Effector memory CD8-positive, alpha-beta T cell (primary cell): ENCODE data around the gene RSKR.

Experiments
- ATAC-seq: fragments of 150-1000 bp; cut with Tn5 transposase; replicated peaks from 2 replicates; pipeline ENCODE4 v1.10.0; 2021; ENCODE audit warnings: mild to moderate bottlenecking, moderate library complexity
- DNase-seq, 3 experiments: peaks; one replicate each; pipeline ENCODE4 v3.0.0; 2021
- H3K27ac Mint-ChIP-seq, 2 donors: one replicate each; pipeline ENCODE4 v1.8.0; 2022; ENCODE audit warnings: mild to moderate bottlenecking in 2 of 2, mixed read lengths in 2 of 2, moderate library complexity in 2 of 2
- H3K27me3 Mint-ChIP-seq, 2 donors: one replicate each; pipeline ENCODE4 v1.8.0; 2022; ENCODE audit warnings: mixed read lengths in 2 of 2
- H3K36me3 Mint-ChIP-seq: one replicate; pipeline ENCODE4 v1.8.0; 2022; ENCODE audit warnings: mild to moderate bottlenecking, moderate library complexity, mixed read lengths; ENCODE audit not compliant: insufficient read depth
- H3K4me1 Mint-ChIP-seq, 2 donors: one replicate each; pipeline ENCODE4 v1.8.0; 2022; ENCODE audit warnings: low read depth in 2 of 2, mixed read lengths in 2 of 2
- H3K4me3 Mint-ChIP-seq, 2 donors: one replicate each; pipeline ENCODE4 v1.8.0; 2022; ENCODE audit warnings: mild to moderate bottlenecking in 2 of 2, mixed read lengths in 2 of 2, moderate library complexity in 2 of 2
- H3K9me3 Mint-ChIP-seq, 2 donors: one replicate each; pipeline ENCODE4 v1.8.0; 2022; ENCODE audit warnings: mixed read lengths in 2 of 2

RSKR gene

DNA sequence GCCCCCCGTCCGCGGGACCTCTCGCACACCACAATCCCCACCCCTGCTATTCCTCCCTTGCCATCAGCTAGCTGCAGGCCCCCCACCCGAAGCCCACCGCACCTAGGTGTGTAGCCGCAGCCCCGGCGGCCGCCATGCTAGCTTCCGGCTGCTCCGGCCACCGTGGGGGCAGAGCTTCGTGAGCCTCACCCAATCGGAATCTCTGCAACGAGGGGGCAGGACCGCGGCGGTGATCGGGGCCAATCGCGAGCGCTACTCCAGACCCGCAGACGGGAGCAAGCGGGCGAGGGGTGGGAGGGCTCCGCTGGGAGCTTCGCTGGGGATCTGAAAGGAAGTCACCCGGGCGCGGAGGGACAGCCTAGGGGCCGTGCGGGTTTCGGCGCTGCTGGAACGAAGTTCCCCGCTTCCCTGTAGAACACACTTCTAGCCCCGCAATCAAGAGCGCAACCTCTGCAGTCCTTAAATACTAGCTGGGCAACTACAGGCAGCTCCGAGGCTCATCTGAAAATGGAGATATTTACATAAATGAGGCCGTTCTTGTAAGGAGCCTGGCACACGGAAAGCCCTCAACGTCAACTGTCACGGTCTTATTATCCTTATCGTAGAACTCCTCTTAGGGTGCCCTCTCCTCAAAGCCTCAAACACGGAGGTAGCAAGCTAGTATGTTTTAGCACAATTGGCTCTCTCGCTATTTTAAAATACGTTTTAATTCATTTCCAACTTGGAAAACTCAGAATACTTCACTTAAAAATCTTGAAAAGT lies 42.4 kb downstream of the RSKR start, which contains the start of gene PIGS:
Gene PIGS, minus strand, starts transcription at position 164 of the 762 bp plus-strand sequence. Its CDS starts 28 bp downstream, at position 136.
- no peaks in the 10 kb centered on the region for H3K9me3 Mint-ChIP-seq
- H3K36me3 Mint-ChIP-seq = peaks cover 13% of the 10 kb centered on the region
- peak; percentile 80 to 84 (median 82) for DNase-seq
- no peaks in the 10 kb centered on the region for H3K27me3 Mint-ChIP-seq
- peak within 1 kb of the TSS; percentile 89 to 90 for H3K27ac Mint-ChIP-seq
- H3K4me3 Mint-ChIP-seq = peak within 1 kb of the TSS; percentile 95 to 97
- peak; percentile 95 for ATAC-seq
- peaks cover 48 to 51% of the 10 kb centered on the region in 2 donors for H3K4me1 Mint-ChIP-seq

DNA sequence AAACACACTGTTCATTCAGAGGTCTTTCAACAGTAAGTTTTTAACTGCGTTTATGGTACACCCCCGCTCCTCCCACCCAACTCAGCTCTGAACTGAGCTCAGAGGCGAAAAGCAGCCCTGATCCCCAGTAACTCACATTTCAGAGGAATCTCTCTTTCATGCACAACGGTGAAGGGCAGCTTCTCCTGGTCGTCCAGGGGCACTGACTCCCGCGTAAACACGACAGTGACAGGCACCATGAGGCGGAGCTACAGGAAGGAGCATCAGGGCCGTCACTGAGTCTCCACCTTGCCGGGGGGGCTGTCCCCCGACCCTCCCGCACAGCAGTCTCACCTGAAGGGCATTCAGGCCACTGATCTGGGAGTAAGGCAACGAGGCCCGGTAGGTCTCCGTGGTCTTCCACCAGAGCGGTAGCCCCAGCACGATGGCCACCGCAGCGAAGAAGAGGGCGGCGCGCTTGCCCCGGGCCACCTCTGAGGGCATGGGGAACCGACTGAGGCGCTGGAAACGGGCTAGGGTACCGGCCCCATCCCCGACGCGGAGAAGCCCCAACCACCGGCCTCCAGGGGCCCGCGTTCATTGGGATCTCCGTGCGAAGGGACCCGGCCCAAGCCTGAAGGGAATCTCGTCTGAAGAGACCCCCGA lies 43.1 kb downstream of the RSKR start:
- H3K4me1 Mint-ChIP-seq = peaks cover 41 to 44% of the 10 kb centered on the region in 2 donors
- H3K36me3 Mint-ChIP-seq = peaks cover 12% of the 10 kb centered on the region
- peak overlapping the region; percentile 95 to 97 for H3K4me3 Mint-ChIP-seq
- no peaks in the 10 kb centered on the region for H3K9me3 Mint-ChIP-seq
- peak in 1 of 3 experiments; percentile 22 for DNase-seq
- ATAC-seq = peak; percentile 47
- no peaks in the 10 kb centered on the region for H3K27me3 Mint-ChIP-seq
- peak overlapping the region; percentile 89 to 90 for H3K27ac Mint-ChIP-seq

DNA sequence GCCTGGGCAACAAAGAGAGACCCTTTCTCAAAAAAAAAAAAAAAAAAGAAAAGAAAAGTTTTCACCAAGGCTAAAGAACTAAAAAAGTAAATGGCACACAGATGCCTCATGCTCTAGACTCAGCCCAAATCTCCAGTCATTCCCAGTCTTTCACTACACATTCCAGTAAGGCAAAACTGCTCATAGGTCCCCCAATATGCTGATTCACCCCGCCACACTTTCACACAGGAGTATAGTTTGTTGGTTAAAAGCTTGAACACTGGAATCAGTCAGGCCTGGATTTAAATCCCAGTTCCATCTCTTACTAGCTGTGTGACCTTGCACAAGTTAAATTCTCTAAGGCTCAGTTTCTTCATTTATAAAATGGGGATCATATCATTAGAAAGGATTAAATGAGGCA lies 44.5 kb downstream of the RSKR start:
- Mint-ChIP-seq H3K4me1 (peaks cover 40 to 50% of the 10 kb centered on the region in 2 donors), H3K27ac (peak overlapping the region; percentile 20 to 44), H3K36me3 (peaks cover 20% of the 10 kb centered on the region), H3K9me3 (no peaks in the 10 kb centered on the region), H3K4me3 (peak overlapping the region; percentile 95 to 97), H3K27me3 (no peaks in the 10 kb centered on the region)
- DNase-seq (no peak), ATAC-seq (no peak)

DNA sequence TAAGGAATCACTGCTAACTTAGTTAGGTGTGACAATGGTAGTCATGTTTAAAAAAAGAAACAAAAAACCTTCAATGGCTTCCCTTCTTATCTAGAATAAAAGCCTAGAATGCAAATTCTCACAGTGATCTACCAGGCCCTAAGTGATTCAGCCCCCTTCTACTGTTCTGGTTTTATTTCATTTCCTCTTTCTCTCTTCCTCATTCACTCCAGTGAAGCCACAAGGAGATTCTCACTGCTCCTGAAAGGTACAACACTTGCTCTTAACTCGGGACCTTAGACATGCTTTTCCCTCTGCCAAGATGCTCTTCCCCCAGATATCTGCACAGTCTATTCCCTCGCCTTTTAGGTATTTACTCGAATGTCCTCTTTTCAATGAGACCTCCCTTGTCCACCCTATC lies 46.4 kb downstream of the RSKR start:
- Mint-ChIP-seq H3K36me3 (peaks cover 37% of the 10 kb centered on the region), H3K4me3 (no peak overlapping the region), H3K4me1 (peaks cover 35 to 47% of the 10 kb centered on the region in 2 donors), H3K9me3 (no peaks in the 10 kb centered on the region), H3K27ac (peak overlapping the region; percentile 1 to 44), H3K27me3 (no peaks in the 10 kb centered on the region)
- DNase-seq (no peak), ATAC-seq (no peak)

DNA sequence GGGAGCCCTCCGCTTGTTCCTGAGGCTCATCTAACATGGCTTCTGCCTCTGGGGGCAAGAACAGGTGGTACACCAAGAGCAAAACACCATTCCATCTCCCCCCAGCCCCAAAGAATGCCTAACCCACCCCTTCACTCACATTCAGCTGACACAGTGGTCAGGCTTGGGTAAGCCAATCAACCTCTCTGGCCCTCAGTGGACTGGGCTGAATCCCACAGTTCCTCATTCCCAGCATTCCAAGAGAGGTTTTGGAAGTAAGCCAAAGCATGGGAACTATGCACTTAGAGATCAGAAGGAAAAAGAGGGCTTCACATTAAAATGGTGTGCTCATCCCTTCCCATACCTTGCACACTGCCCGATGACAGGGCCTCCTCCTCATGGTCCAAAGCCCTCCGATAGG lies 50.5 kb downstream of the RSKR start:
- H3K36me3 Mint-ChIP-seq = peaks cover 61% of the 10 kb centered on the region
- no peak overlapping the region for H3K27ac Mint-ChIP-seq
- H3K27me3 Mint-ChIP-seq = no peaks in the 10 kb centered on the region
- DNase-seq (no peak), ATAC-seq (no peak)
- peaks cover 11 to 23% of the 10 kb centered on the region in 2 donors for H3K4me1 Mint-ChIP-seq
- H3K9me3 Mint-ChIP-seq = no peaks in the 10 kb centered on the region
- H3K4me3 Mint-ChIP-seq = no peak overlapping the region
